GM15510 (cell line): ENCODE measurements around the gene CCR7.
A peak's percentile ranks its signal among the peaks of the same experiment; 100 is the strongest.

Source experiments
- POLR2A ChIP-seq: IDR thresholded peaks from 3 replicates; pipeline ENCODE4 v1.6.1; 2011; ENCODE audit warnings: borderline replicate concordance; ENCODE audit not compliant: insufficient read length; ENCODE audit errors: extremely low read depth

Gene CCR7, protein sequence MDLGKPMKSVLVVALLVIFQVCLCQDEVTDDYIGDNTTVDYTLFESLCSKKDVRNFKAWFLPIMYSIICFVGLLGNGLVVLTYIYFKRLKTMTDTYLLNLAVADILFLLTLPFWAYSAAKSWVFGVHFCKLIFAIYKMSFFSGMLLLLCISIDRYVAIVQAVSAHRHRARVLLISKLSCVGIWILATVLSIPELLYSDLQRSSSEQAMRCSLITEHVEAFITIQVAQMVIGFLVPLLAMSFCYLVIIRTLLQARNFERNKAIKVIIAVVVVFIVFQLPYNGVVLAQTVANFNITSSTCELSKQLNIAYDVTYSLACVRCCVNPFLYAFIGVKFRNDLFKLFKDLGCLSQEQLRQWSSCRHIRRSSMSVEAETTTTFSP

DNA sequence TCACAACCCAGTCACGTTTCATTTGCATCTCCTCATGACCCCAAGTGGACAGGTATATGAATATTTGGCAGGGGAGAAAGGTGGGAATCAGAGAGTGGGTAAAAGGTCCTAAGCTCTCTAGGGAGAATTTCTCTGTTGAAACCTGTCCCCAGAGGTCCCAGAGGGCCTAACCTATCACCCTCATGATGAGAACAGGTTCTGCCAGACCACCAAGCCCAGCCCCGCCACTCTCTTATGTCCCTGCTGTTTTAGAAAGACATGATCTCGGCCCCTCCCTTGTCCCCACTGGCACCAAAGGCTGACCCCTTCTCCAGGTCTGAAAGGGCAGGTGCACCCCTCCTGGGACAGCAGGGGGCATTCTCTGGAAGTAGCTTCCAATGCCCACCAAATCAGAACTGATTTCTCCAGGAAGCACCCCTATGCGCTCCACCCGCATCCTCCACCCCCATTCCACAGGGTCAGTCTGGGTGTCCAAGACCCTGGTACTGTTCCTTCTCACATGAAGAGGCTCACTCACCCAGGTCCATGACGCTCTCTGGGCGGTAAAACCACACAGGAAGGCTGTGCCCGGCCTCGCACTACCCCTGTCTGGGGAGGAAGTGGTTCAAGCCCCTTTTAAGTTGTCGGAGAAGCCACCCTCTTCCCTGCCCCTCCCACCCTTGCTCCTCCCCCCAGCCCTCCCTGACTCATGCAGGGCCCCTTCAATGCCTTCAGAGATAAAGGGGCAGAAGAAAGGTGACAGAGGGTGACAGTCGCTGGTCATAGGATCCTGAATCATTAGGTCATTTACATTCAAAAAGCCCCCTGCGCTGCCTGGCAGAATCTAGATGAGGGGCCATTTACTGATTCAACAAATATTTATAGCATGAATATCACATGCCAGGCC is at the start of gene CCR7:
CCR7 (minus strand) TSS at position 590 of the 886 bp plus-strand sequence; CDS start at position 527, 63 bp downstream.
- peak; percentile 87 for TF ChIP-seq POLR2A

DNA sequence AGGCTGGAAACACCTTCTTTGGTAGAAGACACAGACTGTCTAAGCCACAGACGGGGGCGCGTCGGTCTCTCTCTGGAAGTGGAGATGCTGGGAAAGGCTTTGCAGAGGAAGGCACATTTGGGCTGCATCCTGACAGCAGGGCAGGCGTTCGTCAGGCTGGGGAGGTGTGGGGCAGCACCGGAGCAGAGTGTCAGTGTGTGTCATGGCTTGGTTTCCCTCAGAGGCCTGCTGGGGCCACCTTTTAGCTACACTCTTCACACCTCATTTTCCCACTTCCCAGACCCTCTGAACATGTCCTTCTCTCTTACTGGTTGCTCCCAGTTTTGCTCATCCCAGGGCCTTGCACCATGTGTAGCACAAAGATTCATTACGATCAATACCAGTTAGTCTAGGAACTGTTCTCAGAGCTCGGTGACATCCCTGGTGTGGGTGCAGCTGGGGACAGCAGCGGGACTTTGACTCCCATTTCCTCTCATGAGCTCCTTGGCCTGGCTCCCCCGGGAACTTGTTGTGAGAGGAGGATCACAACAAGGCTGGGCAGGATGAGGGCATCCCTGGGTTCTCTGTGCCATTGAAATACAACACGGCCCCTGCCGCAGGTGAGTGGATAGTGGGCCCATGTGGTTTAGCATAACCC is 49.3 kb upstream of the CCR7 start:
- no peak for TF ChIP-seq POLR2A

DNA sequence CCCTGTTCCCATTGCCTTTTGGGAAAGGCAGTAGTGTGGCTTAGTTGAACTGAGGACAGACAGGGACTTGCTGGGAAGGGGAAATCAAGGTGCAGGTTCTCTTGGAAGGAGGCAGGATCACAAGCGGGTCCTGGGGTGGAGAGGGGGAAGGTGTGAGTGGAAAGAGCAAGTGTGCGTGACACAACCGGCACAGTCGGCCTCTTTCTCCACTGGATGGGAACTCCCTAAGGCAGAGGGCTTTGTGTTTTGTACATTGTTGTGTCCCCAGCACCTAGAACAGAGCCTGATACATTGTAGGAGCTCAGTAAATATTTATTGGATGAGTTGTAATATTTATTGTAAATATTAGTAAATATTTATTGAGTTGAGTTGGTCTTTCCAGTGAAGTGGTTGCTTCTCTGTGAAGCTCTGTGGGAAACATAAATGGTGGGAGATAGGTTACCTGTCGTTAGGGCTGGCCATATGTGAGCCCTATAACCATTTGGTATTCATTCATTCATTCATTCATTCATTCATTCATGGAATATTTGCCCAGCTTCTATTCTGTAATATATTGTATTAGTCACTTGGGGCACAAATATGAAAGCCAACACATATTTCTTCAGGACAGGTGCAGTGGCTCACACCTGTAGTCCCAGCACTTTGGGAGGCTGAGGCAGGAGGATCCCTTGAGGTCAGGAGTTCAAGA is 48.3 kb upstream of the CCR7 start:
- no peak for TF ChIP-seq POLR2A

DNA sequence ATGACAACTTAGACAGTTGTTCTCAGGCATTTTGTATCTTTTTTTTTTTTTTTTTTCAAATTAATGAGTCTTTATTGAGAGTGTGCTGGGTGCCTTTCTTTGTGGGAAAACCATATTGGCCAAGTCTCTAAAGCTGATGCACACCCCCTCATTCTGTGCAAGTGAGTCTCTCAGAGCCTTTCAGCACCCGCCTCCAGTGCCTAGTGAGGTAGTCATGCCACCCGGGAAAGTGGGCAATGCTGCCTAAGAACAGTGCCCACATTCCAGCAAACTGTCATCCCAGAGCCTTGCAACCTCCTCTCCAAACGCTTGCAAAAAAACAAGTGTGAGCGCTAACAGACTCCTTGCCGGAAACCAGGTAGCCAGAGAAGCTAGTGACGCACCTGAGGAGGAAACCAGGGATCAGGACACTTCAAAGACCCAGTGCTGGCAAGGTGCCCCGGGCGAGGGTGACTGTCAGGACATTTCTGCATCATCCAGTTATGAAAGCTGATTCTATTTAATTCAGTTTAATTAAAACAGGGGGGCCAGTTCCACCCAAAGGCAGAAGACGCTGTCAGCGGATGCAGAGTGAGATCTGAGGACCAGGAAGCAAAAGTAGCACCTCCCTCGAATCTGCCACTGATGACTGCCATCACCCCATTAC is 47.5 kb upstream of the CCR7 start:
- TF ChIP-seq POLR2A: no peak

GRCh38 chr17:40611840-40612474 is 46.7 kb upstream of the CCR7 start:
- TF ChIP-seq POLR2A: no peak

- no peak for TF ChIP-seq POLR2A
Observed at GRCh38 chr17:40610359-40610758, 45.1 kb upstream of the CCR7 start.

DNA sequence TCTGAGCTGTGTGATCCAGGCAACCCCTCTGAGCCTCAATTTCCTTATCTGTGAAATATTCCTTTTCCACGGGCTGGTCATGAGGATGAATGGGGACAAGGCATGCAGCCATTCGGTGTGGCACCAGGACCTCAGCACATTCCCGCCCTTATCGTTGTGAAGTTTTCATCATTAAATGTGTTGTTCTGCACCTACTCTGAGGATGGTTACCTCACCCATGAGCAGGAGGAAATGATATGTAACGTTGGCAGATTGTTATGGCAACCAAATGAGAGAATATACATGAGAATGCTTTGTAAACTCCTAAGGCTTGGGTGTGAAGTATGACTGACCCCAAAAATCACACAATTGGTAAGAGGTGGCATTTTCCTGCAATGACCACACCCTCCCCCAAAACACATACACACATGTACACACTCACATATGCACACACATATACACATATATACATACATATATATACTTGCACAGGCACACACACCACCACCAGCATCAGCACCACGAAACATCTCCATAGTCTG is 42.8 kb upstream of the CCR7 start:
- no peak for TF ChIP-seq POLR2A

DNA sequence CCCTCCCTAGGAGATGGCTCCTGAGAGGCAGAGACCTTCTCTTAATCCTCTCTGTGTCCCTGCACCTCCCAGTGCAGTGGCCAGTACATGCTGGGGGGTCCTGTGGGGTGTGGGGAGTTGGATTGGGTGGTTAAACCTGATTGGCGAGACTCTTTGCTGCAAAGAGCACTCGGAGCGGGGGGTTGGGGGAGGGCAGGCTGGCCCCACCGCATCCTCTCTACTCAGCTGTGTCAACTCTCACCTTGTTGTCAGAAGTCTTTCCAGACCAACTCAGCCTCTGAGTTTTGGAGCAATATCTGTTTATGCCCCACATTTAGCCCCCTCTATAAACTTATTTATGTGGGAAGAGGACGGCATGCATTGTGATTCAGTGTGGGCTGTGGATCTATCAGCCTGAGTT is 42.4 kb upstream of the CCR7 start:
- TF ChIP-seq POLR2A: no peak

- no peak for TF ChIP-seq POLR2A
Observed at GRCh38 chr17:40606548-40607353, 41.5 kb upstream of the CCR7 start.

DNA sequence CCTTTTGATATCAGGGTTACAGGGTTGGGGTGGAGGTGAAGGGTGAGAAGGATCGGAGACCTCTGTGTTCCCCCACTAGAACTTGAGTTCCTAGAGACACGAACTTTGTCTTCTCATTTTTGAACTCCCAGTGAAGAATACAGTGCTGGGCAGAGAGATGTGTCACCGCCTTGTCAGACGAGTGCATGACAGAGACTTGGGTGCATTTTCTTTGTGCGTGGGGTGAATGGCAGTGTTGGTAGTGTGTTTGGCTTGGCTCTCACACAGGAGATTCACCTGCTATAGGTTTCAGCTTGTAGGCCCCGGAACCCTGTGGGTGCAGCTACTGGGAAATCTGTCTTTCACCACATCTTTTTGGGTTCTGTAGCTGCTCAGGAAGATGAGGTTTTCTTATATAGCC is 40.0 kb upstream of the CCR7 start:
- no peak for TF ChIP-seq POLR2A

DNA sequence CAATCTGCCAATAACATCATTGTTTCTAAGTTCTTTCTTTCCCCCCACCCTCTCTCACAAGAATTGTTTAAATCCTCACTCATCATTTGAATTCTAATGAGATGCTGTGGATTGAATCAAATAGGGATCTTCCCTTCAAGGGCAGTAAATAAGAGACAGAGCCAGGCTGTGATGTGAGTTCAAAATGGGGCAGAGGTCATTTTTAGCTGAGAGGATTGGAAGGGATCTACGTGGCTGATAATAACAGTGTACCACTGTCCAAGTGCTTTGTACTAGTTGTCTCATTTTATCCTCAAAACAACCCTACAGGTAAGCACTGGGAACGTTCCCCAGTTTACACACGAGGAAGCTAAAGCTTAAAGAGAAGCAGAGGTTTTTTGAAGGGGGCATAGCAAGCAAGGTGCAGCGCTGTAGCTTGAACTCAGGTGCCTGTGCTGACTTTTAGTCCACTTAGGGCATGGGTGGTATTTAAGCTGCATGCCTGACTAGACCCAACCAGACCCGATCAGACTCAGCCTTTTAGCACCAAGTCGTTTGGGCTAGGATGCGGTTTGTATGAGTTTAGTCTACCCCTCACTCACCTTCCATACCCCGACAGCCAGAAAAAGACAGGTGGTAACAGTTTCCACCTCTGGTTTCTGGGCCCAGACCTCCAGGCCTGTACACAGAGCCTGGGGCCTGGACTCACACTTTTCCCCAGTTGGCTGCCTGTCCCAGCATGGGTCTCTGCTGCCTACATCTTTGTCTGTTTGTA is 39.2 kb upstream of the CCR7 start:
- no peak for TF ChIP-seq POLR2A
